ENCODE measurements around the gene NAV2. TPM values are rescaled to one million over a fixed set of nuclear protein-coding genes. Genes with fewer than 3 reads are reported as not detected.
"Not testable (repeated sequence)": the region's sequence is repeated elsewhere in the genome, so short reads cannot be mapped to it uniquely, and the experiment has no call there.

The NAV2 gene
- total RNA-seq, 4 donors from 2014 or later = 19.2 to 34.7 (median 25.8) TPM

DNA sequence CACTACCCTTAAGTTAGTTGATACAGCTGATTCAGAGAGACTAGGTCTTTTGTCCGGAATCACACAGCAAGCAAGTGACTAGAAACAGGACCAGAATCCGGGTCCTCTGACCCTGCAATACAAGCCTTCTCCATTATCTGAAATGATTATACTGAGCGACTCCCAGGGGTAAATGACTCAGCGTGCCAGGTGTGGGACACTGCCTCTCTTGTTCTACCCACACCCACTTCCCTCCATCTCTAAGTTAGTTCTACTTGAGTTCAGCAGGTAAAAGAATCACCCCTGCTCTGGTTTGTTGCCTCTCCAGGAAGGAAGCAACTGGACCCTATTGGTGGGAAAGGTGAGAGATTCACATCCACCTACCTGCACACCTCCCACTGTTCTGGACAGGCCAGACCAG lies 290.7 kb downstream of the NAV2 start:
- Histone ChIP-seq H3K27me3 (no peaks in the 10 kb centered on the region), H3K9me3 (no peaks in the 10 kb centered on the region), H3K27ac (no peak overlapping the region), H3K36me3 (peaks cover 0 to 11% (median 0%) of the 10 kb centered on the region in 3 donors), H3K4me1 (peaks cover 0 to 18% (median 5%) of the 10 kb centered on the region in 4 donors), H3K4me3 (no peak overlapping the region)
- no peak for DNase-seq (ENCODE audit: low spot score in 2 of 2)
- WGBS, 2 donors = 81 to 85% methylated on average over 4 of the region's 4 CpGs
- no peak for TF ChIP-seq EP300 (IDR thresholded peaks at IDR 0.05)
- TF ChIP-seq POLR2A (IDR thresholded peaks at IDR 0.05) = no peak
- TF ChIP-seq CTCF (IDR thresholded peaks at IDR 0.05) = no peak

DNA sequence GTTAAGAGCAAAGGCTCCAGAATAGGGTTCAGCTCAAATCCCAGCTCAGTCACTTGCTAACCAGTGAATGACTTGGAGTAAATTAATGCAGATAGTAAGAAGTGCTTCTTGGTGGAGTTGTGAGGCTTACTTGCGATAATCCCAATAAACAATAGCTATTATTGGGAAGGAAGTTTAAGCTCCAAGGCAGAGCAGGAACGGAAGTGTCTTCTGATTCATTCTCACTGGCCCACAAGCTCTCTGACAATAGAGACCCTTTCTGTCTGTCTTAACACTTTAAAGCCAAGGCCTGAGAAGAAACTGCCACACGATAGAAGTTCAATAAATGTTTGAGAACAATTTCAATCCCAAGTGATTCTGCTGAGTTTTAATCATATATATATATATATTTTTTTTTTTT lies 292.2 kb downstream of the NAV2 start:
- H3K4me3 ChIP-seq = no peak overlapping the region
- 51 to 55% methylated on average over 3 of the region's 3 CpGs for WGBS, 2 donors
- peaks cover 0 to 11% (median 0%) of the 10 kb centered on the region in 3 donors for H3K36me3 ChIP-seq

DNA sequence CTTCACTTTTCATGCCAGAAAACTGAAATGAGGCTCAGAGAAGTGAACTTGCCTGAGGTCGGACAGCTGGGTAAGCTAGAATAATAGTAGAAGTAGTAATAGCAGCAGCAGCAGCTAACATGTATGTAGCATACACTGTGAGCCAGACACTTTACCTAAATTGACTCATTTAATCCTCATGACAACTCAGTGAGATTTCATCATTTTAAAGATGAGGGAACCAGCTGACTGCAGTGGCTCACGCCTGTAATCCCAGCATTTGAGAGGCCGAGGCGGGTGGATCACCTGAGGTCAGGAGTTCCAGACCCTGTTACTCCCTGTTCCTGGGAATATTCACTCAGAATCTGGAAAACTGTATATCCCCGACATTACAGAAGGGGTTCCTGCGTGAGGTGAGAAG lies 293.1 kb downstream of the NAV2 start:
- 89 to 93% methylated on average over 6 of the region's 6 CpGs for WGBS, 2 donors
- no peak overlapping the region for H3K27ac ChIP-seq
- H3K27me3 ChIP-seq = no peaks in the 10 kb centered on the region
- peaks cover 0 to 9% (median 0%) of the 10 kb centered on the region in 4 donors for H3K4me1 ChIP-seq
- DNase-seq (ENCODE audit: low spot score in 2 of 2) = no peak
- H3K9me3 ChIP-seq = no peaks in the 10 kb centered on the region
- no peak overlapping the region for H3K4me3 ChIP-seq
- TF ChIP-seq CTCF (IDR thresholded peaks at IDR 0.05) (no peak), EP300 (IDR thresholded peaks at IDR 0.05) (no peak), POLR2A (IDR thresholded peaks at IDR 0.05) (no peak)
- H3K36me3 ChIP-seq = peaks cover 0 to 11% (median 0%) of the 10 kb centered on the region in 3 donors

More for the DNA sequence above, 292.2 kb downstream of the NAV2 start:
- TF ChIP-seq EP300 (IDR thresholded peaks at IDR 0.05) = no peak
- no peak for TF ChIP-seq CTCF (IDR thresholded peaks at IDR 0.05)
- TF ChIP-seq POLR2A (IDR thresholded peaks at IDR 0.05) = no peak
- Histone ChIP-seq H3K27ac (no peak overlapping the region), H3K4me1 (peaks cover 0 to 18% (median 4%) of the 10 kb centered on the region in 4 donors), H3K27me3 (no peaks in the 10 kb centered on the region), H3K9me3 (no peaks in the 10 kb centered on the region)
- no peak for DNase-seq (ENCODE audit: low spot score in 2 of 2)

- not testable (repeated sequence) for H3K27me3 ChIP-seq; H3K4me3 ChIP-seq; H3K27ac ChIP-seq; H3K4me1 ChIP-seq; DNase-seq (ENCODE audit: low spot score in 2 of 2); H3K9me3 ChIP-seq
- peaks cover 0 to 12% (median 0%) of the 10 kb centered on the region in 3 donors for H3K36me3 ChIP-seq
- 98% methylated on average over 2 of the region's 2 CpGs for WGBS, 2 donors
Measured at GRCh38 chr11:20006618-20007017, 294.0 kb downstream of the NAV2 start.

DNA sequence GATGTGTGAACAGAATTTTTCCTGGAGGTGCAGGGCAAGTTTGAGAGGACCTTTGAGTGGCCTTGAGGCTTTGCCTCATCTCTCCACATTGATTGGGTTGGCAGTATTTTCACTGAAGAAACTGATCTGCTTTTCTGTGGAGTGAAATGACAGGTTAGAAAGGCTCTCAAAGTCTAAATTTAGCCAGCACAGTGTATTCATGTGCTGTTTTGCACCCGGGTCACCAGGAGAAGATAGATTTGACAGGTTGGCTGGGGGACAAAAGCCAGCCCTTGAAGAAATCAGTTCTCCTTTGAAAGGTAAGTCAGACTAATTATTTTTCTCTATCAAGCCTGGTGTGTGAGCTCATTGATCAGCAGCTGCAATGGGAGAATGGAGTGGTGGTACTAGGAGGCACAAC lies 294.7 kb downstream of the NAV2 start:
- no peak for DNase-seq (ENCODE audit: low spot score in 2 of 2)
- no peak overlapping the region for H3K27ac ChIP-seq
- whole genome bisulfite sequencing, 2 donors = 71 to 100% methylated on average over 1 of the region's 1 CpG
- no peaks in the 10 kb centered on the region for H3K9me3 ChIP-seq
- peaks cover 0 to 9% (median 0%) of the 10 kb centered on the region in 4 donors for H3K4me1 ChIP-seq
- H3K4me3 ChIP-seq = no peak overlapping the region
- peaks cover 0 to 14% (median 0%) of the 10 kb centered on the region in 3 donors for H3K36me3 ChIP-seq
- H3K27me3 ChIP-seq = no peaks in the 10 kb centered on the region
- TF ChIP-seq CTCF (IDR thresholded peaks at IDR 0.05) = no peak
